Activated CD4-positive, alpha-beta T cell treated with anti-CD3 and anti-CD28 coated beads, Interleukin-2, amount 50 U/mL, for 4 hours (primary cell): ENCODE data around the gene TNFRSF6B.

Source experiments
- DNase-seq, 2 experiments: peaks; one replicate each; pipeline ENCODE4 v3.0.0-alpha.2; 2020

The TNFRSF6B gene

DNA sequence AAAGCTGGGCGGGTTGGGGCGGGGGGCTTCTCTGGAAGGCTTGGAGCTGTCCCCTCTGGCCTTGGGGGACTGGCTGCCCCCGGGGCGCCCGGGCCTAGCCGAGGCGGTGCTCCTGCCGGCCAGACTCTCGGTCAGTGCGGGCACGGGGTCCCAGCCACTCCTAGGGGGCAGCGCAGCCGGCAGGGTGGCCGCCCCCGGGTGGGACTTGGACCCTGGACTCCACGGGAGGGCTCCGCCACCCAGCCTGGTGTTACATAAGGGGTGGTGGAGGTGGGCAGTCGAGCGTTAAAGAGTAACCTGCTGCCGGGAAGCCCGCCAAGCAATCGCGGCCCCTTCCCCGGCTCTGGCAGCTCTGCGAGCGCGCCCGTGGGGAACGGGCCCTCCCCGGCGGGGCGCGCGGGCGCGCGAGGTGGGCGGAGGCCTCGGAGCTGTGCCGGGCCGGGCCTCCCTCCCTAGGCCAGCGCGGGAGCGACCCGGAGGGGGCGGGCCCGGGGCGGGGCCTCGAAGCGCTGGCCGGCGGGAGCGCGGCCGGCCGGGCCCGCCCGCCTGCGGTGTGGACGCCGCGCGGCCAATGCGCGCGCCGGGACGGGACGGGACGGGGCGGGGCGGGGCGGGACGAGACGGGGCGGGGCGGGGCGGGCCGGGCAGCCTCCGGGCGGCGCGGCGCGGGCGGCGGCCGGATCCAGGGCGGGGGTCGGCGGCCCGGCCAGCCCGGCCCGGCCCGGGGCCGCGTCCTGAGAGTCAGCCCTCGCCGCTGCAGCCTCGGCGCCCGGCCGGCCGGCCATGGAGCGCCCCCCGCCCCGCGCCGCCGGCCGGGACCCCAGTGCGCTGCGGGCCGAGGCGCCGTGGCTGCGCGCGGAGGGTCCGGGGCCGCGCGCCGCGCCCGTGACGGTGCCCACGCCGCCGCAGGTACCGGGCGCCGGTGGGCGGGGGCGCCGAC lies 42.9 kb downstream of the TNFRSF6B start, which contains the start of gene SLC2A4RG:
Gene SLC2A4RG (plus strand): TSS at position 647 of the 940 bp plus-strand sequence. CDS start 137 bp downstream, at position 784.
- DNase-seq: no peak

DNA sequence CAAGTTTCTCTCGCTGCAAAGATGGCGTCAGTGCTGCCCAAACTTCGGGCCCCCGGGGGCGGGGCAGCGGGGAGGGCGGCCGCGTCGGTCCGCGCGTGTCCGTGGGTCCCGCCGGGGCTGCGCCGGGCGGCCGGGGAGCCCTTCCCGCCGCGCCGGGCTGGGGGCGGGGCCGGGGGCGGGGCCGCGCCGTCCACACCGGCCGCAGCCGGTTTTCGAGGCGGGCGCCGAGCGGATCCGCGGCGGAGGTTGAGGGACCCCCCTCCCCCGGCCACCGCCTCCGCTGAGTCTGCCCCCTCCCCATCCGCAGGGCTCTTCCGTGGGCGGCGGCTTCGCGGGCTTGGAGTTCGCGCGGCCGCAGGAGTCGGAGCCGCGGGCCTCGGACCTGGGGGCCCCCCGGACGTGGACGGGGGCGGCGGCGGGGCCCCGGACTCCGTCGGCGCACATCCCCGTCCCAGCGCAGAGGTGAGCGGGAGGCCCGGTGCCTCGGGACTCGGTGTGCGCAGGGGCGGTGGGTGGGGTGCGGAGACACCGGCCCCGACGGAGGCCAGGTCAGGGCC lies 43.7 kb downstream of the TNFRSF6B start:
- no peak for DNase-seq

DNA sequence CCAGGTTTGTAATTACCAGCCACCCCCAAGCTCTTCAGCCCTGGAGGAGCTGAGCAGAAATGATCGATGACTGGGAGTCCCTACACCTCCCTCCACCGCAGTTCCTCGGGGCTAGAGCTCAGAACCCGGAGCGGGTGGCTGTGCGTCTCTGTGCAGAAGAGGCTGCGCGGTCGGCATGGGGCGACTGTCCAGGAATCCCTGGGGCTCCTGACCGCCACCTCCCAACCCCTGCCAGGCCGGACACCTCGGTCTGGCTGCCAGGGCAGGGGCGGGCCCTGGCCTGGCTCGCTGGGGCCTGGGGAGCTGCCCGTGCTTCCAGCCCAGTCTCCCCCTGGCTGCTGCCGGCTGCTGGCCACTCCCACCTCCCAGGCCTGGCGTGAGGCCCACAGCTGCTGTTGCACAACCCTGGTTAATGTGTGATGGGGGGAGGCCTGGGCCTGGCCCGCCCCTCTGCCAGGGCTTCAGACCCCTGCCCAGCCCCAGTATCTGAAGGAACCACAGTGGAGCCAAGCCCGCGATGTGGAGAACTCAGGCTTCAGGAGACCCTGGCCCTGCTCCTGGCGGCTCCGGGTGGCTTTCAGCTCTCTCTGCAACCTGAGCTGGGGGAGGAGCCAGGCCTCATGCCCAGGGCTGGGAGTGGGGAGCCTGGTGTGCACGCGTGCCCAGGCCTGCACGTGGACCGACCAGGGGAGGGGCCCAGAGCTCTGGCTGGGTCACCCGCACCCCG lies 44.3 kb downstream of the TNFRSF6B start:
- DNase-seq: no peak

DNA sequence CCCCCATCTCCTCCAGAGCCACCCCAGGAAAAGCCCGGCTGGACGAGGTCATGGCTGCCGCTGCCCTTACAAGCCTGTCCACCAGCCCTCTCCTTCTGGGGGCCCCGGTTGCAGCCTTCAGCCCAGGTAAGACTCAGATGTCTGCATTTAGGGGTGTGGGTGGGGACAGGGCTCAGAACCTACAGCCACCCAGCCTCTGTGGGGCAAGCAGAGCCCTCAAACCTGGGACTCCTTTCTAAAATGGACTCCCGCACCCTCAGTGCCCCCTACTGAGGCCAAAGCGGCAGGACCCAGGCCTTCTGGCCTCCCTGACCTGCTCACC lies 44.9 kb downstream of the TNFRSF6B start:
- DNase-seq: no peak

DNA sequence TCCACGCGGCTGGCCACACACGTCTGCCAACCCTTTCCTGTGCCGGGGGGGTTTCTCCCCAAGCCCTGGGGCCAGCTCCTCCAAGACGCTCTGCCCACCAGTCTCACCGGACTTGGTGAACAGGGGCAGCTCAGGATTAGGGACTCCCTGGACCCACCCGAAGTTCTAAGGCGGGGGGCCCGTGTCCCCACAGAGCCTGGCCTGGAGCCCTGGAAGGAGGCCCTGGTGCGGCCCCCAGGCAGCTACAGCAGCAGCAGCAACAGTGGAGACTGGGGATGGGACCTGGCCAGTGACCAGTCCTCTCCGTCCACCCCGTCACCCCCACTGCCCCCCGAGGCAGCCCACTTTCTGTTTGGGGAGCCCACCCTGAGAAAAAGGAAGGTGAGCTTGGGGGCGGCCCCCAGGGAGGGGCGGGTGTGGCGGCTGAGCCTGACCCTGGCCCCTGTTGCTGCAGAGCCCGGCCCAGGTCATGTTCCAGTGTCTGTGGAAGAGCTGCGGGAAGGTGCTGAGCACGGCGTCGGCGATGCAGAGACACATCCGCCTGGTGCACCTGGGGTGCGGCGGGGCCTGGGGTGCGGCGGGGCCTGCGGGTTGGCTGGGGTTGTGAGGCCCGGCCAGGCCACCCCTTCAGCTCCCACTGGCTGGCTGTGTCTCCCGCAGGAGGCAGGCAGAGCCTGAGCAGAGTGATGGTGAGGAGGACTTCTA lies 45.4 kb downstream of the TNFRSF6B start:
- DNase-seq: no peak

DNA sequence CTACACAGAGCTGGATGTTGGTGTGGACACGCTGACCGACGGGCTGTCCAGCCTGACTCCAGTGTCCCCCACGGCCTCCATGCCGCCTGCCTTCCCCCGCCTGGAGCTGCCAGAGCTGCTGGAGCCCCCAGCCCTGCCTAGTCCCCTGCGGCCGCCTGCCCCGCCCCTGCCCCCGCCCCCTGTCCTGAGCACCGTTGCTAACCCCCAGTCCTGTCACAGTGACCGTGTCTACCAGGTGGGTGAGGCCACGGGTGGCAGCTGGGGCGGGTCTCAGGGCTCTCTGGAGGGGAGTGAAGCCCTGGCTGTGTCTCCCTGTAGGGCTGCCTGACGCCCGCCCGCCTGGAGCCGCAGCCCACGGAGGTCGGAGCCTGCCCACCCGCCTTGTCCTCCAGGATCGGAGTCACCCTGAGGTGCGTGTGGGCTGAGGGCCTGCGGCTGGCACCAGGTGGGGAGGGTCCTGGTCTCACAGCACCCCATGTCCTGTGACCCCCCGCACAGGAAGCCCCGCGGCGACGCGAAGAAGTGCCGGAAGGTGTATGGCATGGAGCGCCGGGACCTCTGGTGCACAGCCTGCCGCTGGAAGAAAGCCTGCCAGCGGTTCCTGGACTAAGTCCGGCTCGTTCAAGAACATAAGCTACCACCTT lies 46.1 kb downstream of the TNFRSF6B start:
- DNase-seq: no peak

DNA sequence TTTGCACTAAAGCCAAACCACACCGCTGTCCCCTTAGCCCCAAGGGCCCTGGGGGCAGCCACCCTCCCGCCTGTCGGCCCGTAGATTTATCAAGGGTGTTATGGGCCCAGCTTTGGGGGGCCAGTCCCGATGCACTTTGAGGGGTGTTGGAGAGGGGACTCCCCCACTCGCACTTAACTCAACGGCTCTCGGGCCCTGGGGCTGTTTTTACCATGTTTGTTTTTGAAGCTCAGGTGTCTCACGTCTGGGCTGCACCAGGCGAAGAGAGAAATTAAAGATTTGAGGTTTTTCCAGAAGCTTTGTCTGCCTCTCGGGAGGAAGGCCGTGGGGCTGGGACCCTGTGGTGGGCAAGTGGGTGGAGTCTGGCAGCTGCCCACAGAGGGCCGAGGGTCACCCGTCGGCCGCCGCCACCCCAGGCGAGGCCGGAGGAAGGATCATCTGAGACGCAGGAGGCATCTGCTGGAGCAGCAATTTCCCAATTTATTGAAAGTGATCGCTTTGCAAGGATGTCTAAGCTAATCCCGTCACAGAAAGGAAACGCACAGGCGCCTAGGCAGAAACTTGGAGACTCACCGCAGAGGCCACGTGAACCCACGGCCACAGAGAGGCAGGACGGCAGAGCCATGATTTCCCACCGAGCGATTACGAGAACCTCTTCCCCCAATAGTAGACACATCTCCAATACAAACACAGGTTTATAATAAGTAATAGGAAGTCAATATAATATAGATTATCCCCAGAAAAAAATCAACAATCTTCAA lies 46.9 kb downstream of the TNFRSF6B start:
- no peak for DNase-seq

DNA sequence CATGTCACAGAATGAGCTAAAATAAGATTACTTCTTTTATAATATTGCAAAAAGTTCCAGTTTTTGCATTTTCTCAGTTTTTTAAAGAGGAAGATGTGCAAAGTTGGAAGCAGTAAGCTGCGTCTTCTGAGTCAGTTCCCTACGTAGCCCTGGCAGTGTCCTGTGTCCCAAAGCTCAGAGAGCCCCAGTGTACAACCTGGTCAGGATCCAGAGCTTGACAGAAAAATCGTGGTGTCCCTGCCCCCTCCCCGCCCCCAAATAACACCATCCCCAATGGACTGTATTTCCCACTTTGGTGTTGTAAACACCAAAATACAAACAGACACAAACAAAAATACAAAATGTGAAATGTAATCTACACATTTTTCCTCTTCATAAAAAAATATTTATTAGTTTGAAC lies 47.7 kb downstream of the TNFRSF6B start:
- no peak for DNase-seq

DNA sequence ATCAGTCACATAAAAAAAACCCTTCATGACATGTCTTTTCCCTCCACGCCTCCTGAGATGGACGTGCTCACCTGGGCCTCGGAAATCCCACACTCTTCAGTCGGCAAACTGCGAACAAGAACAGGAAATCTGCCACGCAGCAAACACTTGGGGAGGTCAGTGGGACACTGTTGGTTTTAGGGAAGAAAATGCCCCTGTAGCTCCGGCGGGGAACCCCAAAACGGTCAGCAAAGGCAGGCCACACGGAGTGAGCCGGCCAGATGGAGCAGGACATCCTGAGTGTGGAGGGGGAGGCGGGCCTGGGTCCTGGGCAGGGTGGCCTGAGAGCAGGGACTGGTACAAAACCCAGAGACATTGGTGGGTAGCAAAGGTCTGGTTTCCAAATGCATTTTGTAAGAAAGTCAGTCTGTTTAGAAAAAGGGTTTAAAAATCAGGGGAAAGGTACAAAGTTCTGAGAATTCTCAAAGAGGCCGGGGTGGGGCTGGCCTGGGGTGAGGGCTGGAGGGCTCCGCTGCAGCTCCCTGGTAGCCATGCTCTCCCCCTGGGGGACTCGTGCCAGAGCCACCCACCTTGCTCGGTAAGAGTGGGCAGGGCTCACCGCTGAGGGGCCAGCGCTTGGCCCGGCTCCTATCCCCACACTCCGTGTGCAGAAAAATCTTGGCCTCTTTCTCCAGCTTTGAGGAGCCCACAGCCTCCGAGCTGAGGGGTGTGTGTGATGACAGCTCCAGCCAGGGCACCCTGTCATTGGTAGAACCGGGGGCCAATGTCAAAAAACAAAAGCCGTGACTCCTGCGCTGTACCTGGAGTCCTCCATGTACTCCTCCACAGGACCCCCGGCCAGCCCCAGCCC lies 48.3 kb downstream of the TNFRSF6B start:
- no peak for DNase-seq

DNA sequence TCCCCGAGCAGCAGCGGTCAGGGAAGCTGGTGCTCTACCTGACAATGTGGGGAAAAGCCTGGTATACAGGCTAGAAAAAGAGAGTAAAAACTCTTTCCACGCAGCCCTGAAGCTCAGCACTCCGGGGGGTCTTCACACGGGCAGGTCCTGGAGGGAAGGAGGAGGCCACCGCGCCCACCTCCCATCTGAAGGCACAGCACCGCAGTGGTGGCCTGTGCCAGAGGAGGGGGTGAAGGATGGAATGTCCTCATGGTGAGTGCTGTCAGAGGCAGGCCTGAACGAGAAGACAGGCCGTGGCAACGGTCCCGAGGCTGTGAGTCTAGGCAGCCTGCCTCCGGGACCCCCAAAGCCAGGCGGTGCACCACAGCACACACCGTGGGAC lies 49.0 kb downstream of the TNFRSF6B start:
- no peak for DNase-seq

DNA sequence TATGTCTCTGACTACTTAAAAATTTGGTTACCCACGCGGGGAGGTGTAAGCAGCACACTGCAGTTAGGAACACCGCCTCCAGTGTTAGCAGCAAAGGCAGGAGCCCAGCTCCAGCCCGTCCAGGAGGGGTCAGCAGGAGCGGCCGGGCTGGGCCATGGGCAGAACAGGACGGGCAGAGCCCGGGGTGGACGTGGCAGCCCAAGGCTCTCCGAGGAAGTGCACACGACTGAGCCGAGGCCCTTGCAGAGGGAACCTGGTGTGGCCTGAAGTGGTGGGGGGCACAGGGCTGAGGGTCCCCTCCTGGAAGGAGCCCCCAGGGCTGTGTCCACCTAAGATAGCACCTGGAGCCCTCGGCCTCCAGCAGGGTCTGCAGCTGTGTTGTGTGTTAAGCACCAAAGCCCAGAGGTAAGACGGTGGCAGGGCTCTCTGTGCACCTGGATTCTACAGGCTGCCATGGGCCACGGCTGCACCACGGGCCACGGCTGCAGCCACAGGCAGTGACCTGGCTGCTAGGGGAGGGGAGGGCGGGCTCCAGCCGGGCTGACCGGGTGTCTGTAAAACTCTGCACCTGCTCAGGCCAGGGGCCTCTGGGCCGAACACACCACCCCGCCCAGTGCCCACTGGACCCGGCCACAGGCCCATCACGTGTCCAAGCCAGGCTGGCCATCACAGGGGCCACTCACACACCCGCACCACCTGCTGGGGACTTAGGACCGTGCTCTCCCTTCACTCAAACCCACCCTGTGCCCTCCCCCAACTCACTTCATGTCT lies 49.7 kb downstream of the TNFRSF6B start:
- no peak for DNase-seq

DNA sequence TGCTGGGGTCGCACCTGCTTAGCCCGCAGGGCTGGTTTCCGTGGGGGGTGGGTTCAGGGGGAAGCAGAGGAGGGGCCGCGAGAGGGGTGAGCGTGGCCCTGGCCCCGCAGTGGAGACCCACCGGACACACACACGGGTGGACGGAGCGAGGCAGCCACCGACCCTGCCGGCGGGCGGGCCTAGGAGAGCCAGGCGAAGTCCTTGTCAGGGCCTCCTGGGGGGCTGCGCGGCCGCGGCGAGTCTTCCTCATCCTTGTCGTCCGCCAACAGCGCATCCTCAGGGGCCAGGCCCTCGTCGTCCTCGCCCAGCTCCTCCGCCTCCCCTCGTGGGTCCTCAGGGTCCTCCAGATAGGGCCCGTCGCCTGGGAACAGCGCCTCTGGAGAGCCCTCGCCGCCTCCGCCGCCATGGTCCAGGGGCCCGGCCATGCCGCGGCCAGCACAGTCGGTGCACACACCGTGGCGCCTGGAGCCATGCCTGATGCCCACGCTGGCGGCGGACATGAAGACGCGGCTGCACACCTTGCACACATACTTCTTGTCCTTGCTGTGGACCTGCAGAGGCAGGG lies 50.4 kb downstream of the TNFRSF6B start:
- no peak for DNase-seq

DNA sequence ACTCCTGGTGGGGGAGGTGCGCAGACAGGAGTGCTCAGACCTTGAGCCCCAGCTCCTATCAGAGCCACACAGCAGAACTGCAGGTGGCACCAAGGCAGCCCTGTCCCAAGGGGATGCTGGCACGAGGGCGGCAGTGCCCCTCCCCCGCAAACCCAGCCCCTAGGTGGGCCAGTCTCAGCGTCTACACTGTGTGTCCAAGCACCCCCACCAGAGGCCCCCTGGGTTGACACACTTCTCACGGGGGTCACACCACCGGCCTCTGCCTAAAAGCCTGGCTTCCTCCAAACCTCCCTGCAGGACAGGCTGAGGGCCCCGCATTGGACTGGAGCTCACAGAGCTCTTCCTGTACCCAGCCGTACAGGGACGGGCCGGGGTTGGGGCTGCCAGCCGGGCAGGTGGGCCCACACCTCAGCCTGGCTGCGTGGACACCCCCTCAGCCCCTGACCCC lies 51.2 kb downstream of the TNFRSF6B start:
- no peak for DNase-seq
